Lung (tissue), 12 donors: ENCODE measurements around the gene CAPZA2. TPM values are rescaled to one million over a fixed set of nuclear protein-coding genes. Genes with fewer than 3 reads are reported as not detected.

Experiments
- ATAC-seq: fragments of 200-7000 bp; cut with Tn5 transposase; one replicate; pipeline ENCODE4 v1.9.1; 2020; ENCODE audit warnings: moderate number of reproducible peaks; ENCODE audit not compliant: insufficient read depth, low FRiP score
- DNase-seq, 3 donors: peaks; one replicate each; pipeline ENCODE4 v3.0.0-alpha.2; 2013 to 2017
- H3K27ac ChIP-seq, 2 donors: one replicate each; pipeline ENCODE4 v1.5.1; 2013; ENCODE audit warnings: mild to moderate bottlenecking in 2 of 2, moderate library complexity in 2 of 2, control low read depth in 1 of 2, inconsistent platforms in 1 of 2, low read depth in 1 of 2, low read length in 1 of 2
- H3K27me3 ChIP-seq, 3 donors: one replicate each; pipeline ENCODE4 v1.5.1; 2013; ENCODE audit warnings: low read length in 2 of 3; ENCODE audit not compliant: control insufficient read depth in 3 of 3, insufficient read depth in 3 of 3
- H3K36me3 ChIP-seq, 4 donors: one replicate each; pipeline ENCODE4 v1.5.1; 2013; ENCODE audit warnings: low read length in 4 of 4, mild to moderate bottlenecking in 1 of 4, moderate library complexity in 1 of 4; ENCODE audit not compliant: control insufficient read depth in 4 of 4, insufficient read depth in 4 of 4
- H3K4me1 ChIP-seq, 5 donors: one replicate each; pipeline ENCODE4 v1.5.1; 2013; ENCODE audit warnings: low read length in 5 of 5, mild to moderate bottlenecking in 2 of 5, moderate library complexity in 1 of 5; ENCODE audit not compliant: control insufficient read depth in 5 of 5, insufficient read depth in 5 of 5
- H3K4me3 ChIP-seq: one replicate; pipeline ENCODE4 v1.5.1; 2013; ENCODE audit warnings: mild to moderate bottlenecking, control low read depth, moderate library complexity
- H3K9ac ChIP-seq, 2 donors: one replicate each; pipeline ENCODE4 v1.5.1; 2013; ENCODE audit warnings: low read length in 2 of 2, control low read depth in 1 of 2; ENCODE audit not compliant: insufficient read depth in 1 of 2
- H3K9me3 ChIP-seq, 4 donors: one replicate each; pipeline ENCODE4 v1.5.1; 2013; ENCODE audit warnings: low read length in 3 of 4, mild to moderate bottlenecking in 1 of 4, moderate library complexity in 1 of 4; ENCODE audit not compliant: control insufficient read depth in 4 of 4, insufficient read depth in 3 of 4
- WGBS, 2 donors: extraction: QIAGEN DNeasy Blood & Tissue Kit; methylation state at CpG; one replicate each; pipeline ENCODE4 v1.1.7; 2013; 5-methylcytosine and 5-hydroxymethylcytosine counted together
- polyA plus RNA-seq, 2 donors: library from polyadenylated mRNA; stranded (reverse); fragments of 200-250 nt; gene quantifications; one replicate each; pipeline ENCODE4 v1.2.1, GENCODE V29; 2013
- total RNA-seq, 2 donors: library from RNA; depleted of rRNA in 1 of 2; stranded (reverse); fragments of >200 nt in 1 of 2; gene quantifications; one replicate each; pipeline ENCODE4 v1.2.1, GENCODE V29; 2014 to 2021
- TF ChIP-seq, protein P1 (sequence below): IDR thresholded peaks from 2 replicates; pipeline ENCODE4 v1.5.1; 2012; ENCODE audit warnings: mild to moderate bottlenecking; ENCODE audit errors: control extremely low read depth, extremely low read depth
- donor health status: control.
- donor health status: control.
- donor health status: Bipolar disorder and iron deficiency.
- donor health status: healthy.
- donor health status: DM: yes; HTN: yes; CAD: no.

CAPZA2 gene
- total and polyA plus RNA-seq, 4 donors: 38.4 to 201 (median 162) TPM

DNA sequence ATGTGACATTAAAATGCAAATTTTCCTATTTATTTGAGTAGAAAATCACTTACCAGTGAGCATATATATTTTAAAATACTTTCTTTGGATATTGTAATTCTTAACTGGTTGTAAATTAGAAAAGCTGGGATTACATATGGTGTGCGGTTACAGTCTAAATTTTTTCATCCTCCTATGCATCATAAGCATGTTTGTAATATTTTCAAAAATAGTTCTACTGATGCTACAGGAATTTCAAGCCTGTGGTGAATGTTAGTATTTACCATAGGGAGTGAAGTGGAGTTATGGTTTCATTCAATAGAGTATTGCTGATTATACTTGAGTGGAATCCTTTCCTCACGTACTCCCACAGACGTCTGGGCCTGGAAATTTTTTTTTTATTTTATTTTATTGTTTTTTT lies 56.3 kb downstream of the CAPZA2 start:
- Histone ChIP-seq H3K27ac (no peak overlapping the region), H3K27me3 (no peaks in the 10 kb centered on the region), H3K36me3 (peaks cover 3 to 15% (median 12%) of the 10 kb centered on the region in 4 donors), H3K9ac (no peak overlapping the region), H3K4me1 (no peaks in the 10 kb centered on the region), H3K9me3 (no peaks in the 10 kb centered on the region), H3K4me3 (no peak overlapping the region)
- TF ChIP-seq, protein P1, sequence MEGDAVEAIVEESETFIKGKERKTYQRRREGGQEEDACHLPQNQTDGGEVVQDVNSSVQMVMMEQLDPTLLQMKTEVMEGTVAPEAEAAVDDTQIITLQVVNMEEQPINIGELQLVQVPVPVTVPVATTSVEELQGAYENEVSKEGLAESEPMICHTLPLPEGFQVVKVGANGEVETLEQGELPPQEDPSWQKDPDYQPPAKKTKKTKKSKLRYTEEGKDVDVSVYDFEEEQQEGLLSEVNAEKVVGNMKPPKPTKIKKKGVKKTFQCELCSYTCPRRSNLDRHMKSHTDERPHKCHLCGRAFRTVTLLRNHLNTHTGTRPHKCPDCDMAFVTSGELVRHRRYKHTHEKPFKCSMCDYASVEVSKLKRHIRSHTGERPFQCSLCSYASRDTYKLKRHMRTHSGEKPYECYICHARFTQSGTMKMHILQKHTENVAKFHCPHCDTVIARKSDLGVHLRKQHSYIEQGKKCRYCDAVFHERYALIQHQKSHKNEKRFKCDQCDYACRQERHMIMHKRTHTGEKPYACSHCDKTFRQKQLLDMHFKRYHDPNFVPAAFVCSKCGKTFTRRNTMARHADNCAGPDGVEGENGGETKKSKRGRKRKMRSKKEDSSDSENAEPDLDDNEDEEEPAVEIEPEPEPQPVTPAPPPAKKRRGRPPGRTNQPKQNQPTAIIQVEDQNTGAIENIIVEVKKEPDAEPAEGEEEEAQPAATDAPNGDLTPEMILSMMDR: no peak
- ATAC-seq (no peak), DNase-seq (no peak)
- WGBS, 2 donors: 93 to 95% methylated on average over 3 of the region's 3 CpGs

DNA sequence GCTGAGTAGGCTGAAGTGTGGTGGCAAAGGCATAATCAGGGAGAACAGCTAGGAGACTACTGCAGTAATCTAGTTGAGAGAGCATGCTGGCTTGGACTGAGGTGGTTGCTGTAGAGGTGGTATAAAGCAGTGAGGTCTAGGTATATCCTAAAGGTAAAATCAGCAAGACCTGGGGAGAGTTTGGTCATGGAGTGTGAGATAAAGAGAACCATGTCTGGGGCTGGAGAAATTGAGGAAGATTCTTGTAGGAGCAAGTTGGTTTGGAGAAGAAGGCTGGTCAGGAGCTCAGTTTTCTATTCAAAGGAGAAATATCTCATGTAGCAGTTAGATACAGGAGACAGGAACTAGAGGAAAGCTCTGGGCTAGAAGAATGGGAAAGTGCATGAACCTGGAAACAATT lies 58.0 kb downstream of the CAPZA2 start:
- TF ChIP-seq, protein P1: no peak
- no peak overlapping the region for H3K4me3 ChIP-seq
- no peaks in the 10 kb centered on the region for H3K27me3 ChIP-seq
- no peaks in the 10 kb centered on the region for H3K4me1 ChIP-seq
- H3K36me3 ChIP-seq: peaks cover 3 to 10% (median 7%) of the 10 kb centered on the region in 4 donors
- no peak overlapping the region for H3K9ac ChIP-seq
- ATAC-seq: no peak
- no peaks in the 10 kb centered on the region for H3K9me3 ChIP-seq
- DNase-seq: no peak
- H3K27ac ChIP-seq: no peak overlapping the region

DNA sequence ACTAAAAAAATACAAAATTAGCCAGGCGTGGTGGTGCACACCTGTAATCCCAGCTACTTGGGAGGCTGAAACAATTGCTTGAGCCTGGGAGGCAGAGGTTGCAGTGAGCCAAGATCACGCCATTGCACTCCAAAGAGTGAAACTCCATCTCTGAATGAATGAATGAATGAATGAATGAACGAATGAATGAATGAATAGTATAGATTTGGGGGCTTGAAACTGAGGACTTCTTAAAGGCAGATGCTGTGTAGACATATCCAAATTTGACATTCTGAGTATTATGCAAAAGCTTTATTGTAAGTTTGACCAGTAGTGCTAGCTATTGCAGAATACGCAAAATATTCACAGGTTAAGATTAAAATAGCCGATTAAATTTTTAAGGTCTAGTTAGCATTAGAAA lies 60.2 kb downstream of the CAPZA2 start:
- Histone ChIP-seq H3K36me3 (peaks cover 0 to 7% (median 3%) of the 10 kb centered on the region in 4 donors), H3K9me3 (no peaks in the 10 kb centered on the region), H3K27me3 (no peaks in the 10 kb centered on the region), H3K9ac (no peak overlapping the region), H3K27ac (no peak overlapping the region), H3K4me3 (no peak overlapping the region), H3K4me1 (no peaks in the 10 kb centered on the region)
- 71 to 81% methylated on average over 5 of the region's 5 CpGs for WGBS, 2 donors
- TF ChIP-seq, protein P1: no peak
- DNase-seq (no peak), ATAC-seq (no peak)

DNA sequence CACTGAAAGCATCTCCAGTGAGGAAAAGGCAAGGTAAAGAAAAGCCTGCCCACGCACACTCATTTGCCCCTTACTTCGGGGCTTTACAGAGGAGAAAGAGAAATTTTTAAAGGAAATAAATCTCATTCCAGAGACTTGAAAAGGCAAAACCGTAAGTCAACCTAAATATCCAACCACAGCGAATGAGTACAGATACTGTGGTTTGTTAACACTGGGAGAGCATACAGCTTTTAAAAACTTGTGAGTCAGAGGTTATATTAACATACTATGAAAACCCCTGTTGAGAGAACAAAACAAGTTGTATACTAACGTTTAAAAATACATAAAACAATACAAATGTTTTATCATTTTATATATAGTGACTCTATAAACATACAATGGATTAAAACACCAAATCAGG lies 62.4 kb downstream of the CAPZA2 start:
- Histone ChIP-seq H3K4me3 (no peak overlapping the region), H3K9me3 (no peaks in the 10 kb centered on the region), H3K27me3 (no peaks in the 10 kb centered on the region), H3K9ac (no peak overlapping the region), H3K27ac (no peak overlapping the region), H3K36me3 (no peaks in the 10 kb centered on the region), H3K4me1 (no peaks in the 10 kb centered on the region)
- no peak for DNase-seq
- TF ChIP-seq, protein P1: no peak
- no peak for ATAC-seq
- WGBS, 2 donors: 71 to 83% methylated on average over 5 of the region's 5 CpGs
